Measurements from ENCODE around the gene PRDM16. TPM values are rescaled to one million over a fixed set of nuclear protein-coding genes. Genes with fewer than 3 reads are reported as not detected.

PRDM16 gene
- total and polyA plus RNA-seq, 3 donors from 2014 or later = 2.1 to 5.6 (median 4.7) TPM

DNA sequence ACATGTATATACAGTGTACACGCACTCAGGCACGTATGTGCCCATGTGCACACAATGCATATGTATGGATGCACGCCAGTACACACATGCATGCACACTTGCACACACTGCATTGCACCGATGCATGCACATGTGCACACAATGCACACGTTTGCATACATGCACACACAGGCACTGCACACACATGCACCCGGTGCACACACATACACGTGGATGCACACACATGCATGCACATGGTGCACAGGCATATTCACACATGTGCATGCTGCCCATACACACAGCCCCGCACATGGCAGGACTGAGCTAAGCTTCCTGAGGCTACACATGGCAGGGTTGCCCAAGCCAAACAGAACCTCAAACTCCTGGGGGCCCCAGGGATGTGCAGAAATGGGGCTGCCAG lies 405.0 kb downstream of the PRDM16 start:
- H3K27me3 ChIP-seq = no peaks in the 10 kb centered on the region

GRCh38 chr1:3474421-3474820 lies 405.4 kb downstream of the PRDM16 start:
- DNase-seq = no peak
- no peaks in the 10 kb centered on the region for H3K36me3 ChIP-seq (ENCODE audit: low read depth, missing control alignments)
- H3K4me1 ChIP-seq = peaks cover 11% of the 10 kb centered on the region
- intact Hi-C loops (cut with DNase I; ENCODE audit: low total_unique reads) = no loop called here
- no peak overlapping the region for H3K4me3 ChIP-seq
- H3K27ac ChIP-seq = no peak overlapping the region
- no peak for TF ChIP-seq POLR2A (IDR thresholded peaks at IDR 0.05)
- TF ChIP-seq, protein P1, sequence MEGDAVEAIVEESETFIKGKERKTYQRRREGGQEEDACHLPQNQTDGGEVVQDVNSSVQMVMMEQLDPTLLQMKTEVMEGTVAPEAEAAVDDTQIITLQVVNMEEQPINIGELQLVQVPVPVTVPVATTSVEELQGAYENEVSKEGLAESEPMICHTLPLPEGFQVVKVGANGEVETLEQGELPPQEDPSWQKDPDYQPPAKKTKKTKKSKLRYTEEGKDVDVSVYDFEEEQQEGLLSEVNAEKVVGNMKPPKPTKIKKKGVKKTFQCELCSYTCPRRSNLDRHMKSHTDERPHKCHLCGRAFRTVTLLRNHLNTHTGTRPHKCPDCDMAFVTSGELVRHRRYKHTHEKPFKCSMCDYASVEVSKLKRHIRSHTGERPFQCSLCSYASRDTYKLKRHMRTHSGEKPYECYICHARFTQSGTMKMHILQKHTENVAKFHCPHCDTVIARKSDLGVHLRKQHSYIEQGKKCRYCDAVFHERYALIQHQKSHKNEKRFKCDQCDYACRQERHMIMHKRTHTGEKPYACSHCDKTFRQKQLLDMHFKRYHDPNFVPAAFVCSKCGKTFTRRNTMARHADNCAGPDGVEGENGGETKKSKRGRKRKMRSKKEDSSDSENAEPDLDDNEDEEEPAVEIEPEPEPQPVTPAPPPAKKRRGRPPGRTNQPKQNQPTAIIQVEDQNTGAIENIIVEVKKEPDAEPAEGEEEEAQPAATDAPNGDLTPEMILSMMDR (IDR thresholded peaks at IDR 0.05) = no peak
- H3K27me3 ChIP-seq = no peaks in the 10 kb centered on the region
- 67 to 78% methylated on average over 3 to 10 of the region's 10 CpGs for WGBS, 2 donors
- H3K9me3 ChIP-seq = no peaks in the 10 kb centered on the region

More for the DNA sequence above, 405.0 kb downstream of the PRDM16 start:
- intact Hi-C loops (cut with DNase I; ENCODE audit: low total_unique reads) = no loop called here
- no peak for TF ChIP-seq POLR2A (IDR thresholded peaks at IDR 0.05)
- TF ChIP-seq, protein P1 (IDR thresholded peaks at IDR 0.05) = no peak
- Histone ChIP-seq H3K4me3 (no peak overlapping the region), H3K27ac (no peak overlapping the region), H3K9me3 (no peaks in the 10 kb centered on the region), H3K36me3 (ENCODE audit: low read depth, missing control alignments) (no peaks in the 10 kb centered on the region), H3K4me1 (peaks cover 11% of the 10 kb centered on the region)
- 95 to 100% methylated on average over 3 to 8 of the region's 8 CpGs for WGBS, 2 donors
- no peak for DNase-seq

GRCh38 chr1:3475839-3476573 lies 407.0 kb downstream of the PRDM16 start:
- H3K27me3 ChIP-seq = no peaks in the 10 kb centered on the region
- peaks cover 11% of the 10 kb centered on the region for H3K4me1 ChIP-seq
- no peak for DNase-seq
- intact Hi-C loops (cut with DNase I; ENCODE audit: low total_unique reads) = no loop called here
- no peak overlapping the region for H3K4me3 ChIP-seq
- TF ChIP-seq, protein P1 (IDR thresholded peaks at IDR 0.05) = no peak
- TF ChIP-seq POLR2A (IDR thresholded peaks at IDR 0.05) = no peak
- 75 to 96% methylated on average over 7 to 13 of the region's 14 CpGs for WGBS, 2 donors
- no peak overlapping the region for H3K27ac ChIP-seq
- no peaks in the 10 kb centered on the region for H3K36me3 ChIP-seq (ENCODE audit: low read depth, missing control alignments)
- H3K9me3 ChIP-seq = no peaks in the 10 kb centered on the region

DNA sequence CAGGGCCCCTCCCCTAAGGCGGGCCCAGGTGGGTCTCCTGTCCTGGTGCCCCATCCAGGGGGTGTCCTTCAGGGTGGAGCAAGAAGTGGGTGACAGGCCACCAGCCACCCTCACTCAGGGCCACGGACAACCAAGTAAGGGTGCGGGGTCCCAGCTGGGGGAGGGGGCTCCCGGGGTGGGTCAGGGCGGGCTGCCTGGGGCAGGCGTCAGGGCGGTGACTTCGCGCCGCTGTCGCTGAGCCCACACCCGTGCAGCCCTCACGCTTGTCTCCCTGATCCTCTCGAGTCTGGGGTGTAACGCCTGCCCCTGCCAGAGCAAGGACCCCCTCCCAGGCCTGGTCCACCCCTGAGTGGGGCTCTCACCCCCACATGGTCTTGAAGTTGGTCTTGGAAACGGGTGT lies 407.7 kb downstream of the PRDM16 start:
- intact Hi-C loops (cut with DNase I; ENCODE audit: low total_unique reads) = no loop called here
- Histone ChIP-seq H3K4me1 (peaks cover 9% of the 10 kb centered on the region), H3K9me3 (no peaks in the 10 kb centered on the region), H3K27ac (no peak overlapping the region), H3K27me3 (no peaks in the 10 kb centered on the region), H3K4me3 (no peak overlapping the region), H3K36me3 (ENCODE audit: low read depth, missing control alignments) (no peaks in the 10 kb centered on the region)
- 92 to 96% methylated on average over 10 to 16 of the region's 16 CpGs for WGBS, 2 donors
- no peak for DNase-seq
- TF ChIP-seq POLR2A (IDR thresholded peaks at IDR 0.05) = no peak
- TF ChIP-seq, protein P1 (IDR thresholded peaks at IDR 0.05) = no peak

Data from testis (tissue), 3 donors.